Gastroesophageal sphincter (tissue), 4 donors: Measurements from ENCODE around the gene AP4S1. TPM values are rescaled to one million over a fixed set of nuclear protein-coding genes. Genes with fewer than 3 reads are reported as not detected.

Experiments used
- ATAC-seq: fragments of 150-250 bp; one replicate; pipeline ENCODE4 v1.9.1; 2016; ENCODE audit warnings: mild to moderate bottlenecking, moderate library complexity
- H3K27ac ChIP-seq, 4 donors: fragments of 200-600 bp; sonication (generic) in 3 of 4; 1 replicate in 3 of 4; 2 replicates in 1 of 4; pipeline ENCODE4 v1.5.1; 2016 to 2019
- H3K27me3 ChIP-seq: fragments of 200-600 bp; sonication (generic); one replicate; pipeline ENCODE4 v1.5.1; 2019
- H3K36me3 ChIP-seq, 2 donors: fragments of 200-600 bp; sonication (generic); one replicate each; pipeline ENCODE4 v1.5.1; 2019; ENCODE audit warnings: control low read depth in 1 of 2
- H3K4me1 ChIP-seq, 3 donors: fragments of 200-600 bp; sonication (generic); 1 replicate in 2 of 3; 2 replicates in 1 of 3; pipeline ENCODE4 v1.5.1; 2016 to 2019; ENCODE audit warnings: control low read depth in 2 of 3
- H3K4me3 ChIP-seq, 2 donors: fragments of 200-600 bp; sonication (generic); one replicate each; pipeline ENCODE4 v1.5.1; 2019; ENCODE audit warnings: mild to moderate bottlenecking in 1 of 2, moderate library complexity in 1 of 2
- H3K9me3 ChIP-seq, 3 donors: fragments of 200-600 bp; sonication (generic); one replicate each; pipeline ENCODE4 v1.5.1; 2017 to 2019; ENCODE audit warnings: control low read depth in 2 of 3
- EP300 ChIP-seq: sonication (generic); formaldehyde crosslinking; IDR thresholded peaks from one replicate; pipeline ENCODE4 v1.6.1; 2017; ENCODE audit warnings: antibody characterized with exemption, mild to moderate bottlenecking
- POLR2A ChIP-seq, 2 donors: fragments of 450-650 bp; IDR thresholded peaks; one replicate each; pipeline ENCODE4 v1.6.1; 2017; ENCODE audit warnings: antibody characterized with exemption in 2 of 2, mild to moderate bottlenecking in 2 of 2, moderate library complexity in 1 of 2
- POLR2AphosphoS5 ChIP-seq: sonication (generic); formaldehyde crosslinking; IDR thresholded peaks from one replicate; pipeline ENCODE4 v1.6.1; 2017; ENCODE audit warnings: antibody characterized with exemption
- WGBS, 2 donors: methylation state at CpG; one replicate each; pipeline ENCODE4 v1.1.5; 2018; ENCODE audit warnings: low coverage in 1 of 2; 5-methylcytosine and 5-hydroxymethylcytosine counted together
- total RNA-seq, 4 donors: library from RNA; depleted of rRNA; stranded (reverse); fragments of >200 nt; gene quantifications; one replicate each; pipeline ENCODE4 v1.1.0, GENCODE V29; 2016
- TF ChIP-seq, protein P1 (sequence below), 4 experiments: fragments of 200-600 bp in 2 of 4; fragments of 450-650 bp in 2 of 4; sonication (generic) in 1 of 4; IDR thresholded peaks; one replicate each; pipeline ENCODE4 v1.5.1; 2017 to 2019; ENCODE audit warnings: antibody characterized with exemption in 4 of 4, mild to moderate bottlenecking in 2 of 4, moderate library complexity in 2 of 4

AP4S1 gene
- total RNA-seq, 4 donors from 2014 or later = 6.6 to 13.3 (median 12.2) TPM

DNA sequence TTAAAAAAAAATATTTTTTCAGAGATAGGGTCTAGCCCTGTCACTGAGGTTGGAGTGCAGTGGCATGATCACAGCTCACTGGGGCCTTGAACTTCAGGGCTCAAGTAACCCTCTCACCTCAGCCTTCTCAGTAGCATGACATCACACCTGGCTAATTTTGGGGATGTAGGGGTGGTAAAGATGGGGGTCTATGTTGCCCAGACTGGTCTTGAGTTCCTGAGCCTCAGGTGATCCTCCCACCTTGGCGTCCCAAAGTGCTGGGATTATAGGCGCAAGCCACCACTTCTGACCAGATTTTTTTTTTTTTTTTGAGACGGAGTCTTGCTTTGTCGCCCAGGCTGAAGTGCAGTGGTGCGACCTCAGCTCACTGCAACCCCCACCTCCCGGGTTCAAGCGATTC, 101.2 kb downstream of the AP4S1 start:
- WGBS, 2 donors = 95 to 100% methylated on average over 1 to 7 of the region's 7 CpGs
- H3K4me3 ChIP-seq = no peak overlapping the region
- H3K27ac ChIP-seq = no peak overlapping the region
- TF ChIP-seq, protein P1, sequence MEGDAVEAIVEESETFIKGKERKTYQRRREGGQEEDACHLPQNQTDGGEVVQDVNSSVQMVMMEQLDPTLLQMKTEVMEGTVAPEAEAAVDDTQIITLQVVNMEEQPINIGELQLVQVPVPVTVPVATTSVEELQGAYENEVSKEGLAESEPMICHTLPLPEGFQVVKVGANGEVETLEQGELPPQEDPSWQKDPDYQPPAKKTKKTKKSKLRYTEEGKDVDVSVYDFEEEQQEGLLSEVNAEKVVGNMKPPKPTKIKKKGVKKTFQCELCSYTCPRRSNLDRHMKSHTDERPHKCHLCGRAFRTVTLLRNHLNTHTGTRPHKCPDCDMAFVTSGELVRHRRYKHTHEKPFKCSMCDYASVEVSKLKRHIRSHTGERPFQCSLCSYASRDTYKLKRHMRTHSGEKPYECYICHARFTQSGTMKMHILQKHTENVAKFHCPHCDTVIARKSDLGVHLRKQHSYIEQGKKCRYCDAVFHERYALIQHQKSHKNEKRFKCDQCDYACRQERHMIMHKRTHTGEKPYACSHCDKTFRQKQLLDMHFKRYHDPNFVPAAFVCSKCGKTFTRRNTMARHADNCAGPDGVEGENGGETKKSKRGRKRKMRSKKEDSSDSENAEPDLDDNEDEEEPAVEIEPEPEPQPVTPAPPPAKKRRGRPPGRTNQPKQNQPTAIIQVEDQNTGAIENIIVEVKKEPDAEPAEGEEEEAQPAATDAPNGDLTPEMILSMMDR (IDR thresholded peaks at IDR 0.05) = no peak
- TF ChIP-seq EP300 (no peak), POLR2A (IDR thresholded peaks at IDR 0.05) (no peak), POLR2AphosphoS5 (no peak)
- no peak for ATAC-seq
- H3K27me3 ChIP-seq = no peaks in the 10 kb centered on the region
- H3K4me1 ChIP-seq = no peaks in the 10 kb centered on the region
- H3K9me3 ChIP-seq = no peaks in the 10 kb centered on the region
- H3K36me3 ChIP-seq = peaks cover 0 to 88% of the 10 kb centered on the region in 2 donors

DNA sequence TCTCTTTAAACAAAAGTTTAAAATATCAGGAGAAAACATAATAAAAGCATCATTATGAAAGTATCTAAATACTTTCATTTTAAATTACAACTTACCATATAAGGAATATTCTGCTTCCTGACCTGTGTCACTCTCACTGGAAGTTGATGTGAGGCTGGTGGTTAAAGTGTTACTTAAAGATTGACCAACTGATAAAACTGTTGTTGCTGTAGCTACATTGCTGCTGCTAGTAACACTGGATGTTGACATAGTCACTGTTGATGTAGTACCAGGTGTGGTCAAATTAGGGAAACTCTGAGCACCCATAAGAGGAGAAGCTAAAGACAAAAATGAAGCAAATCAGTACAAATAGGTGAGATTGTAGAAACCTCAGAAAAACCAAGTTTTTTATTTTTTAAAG, 102.2 kb downstream of the AP4S1 start:
- TF ChIP-seq POLR2AphosphoS5 (no peak), POLR2A (IDR thresholded peaks at IDR 0.05) (no peak), EP300 (no peak)
- TF ChIP-seq, protein P1 (IDR thresholded peaks at IDR 0.05) = no peak
- no peak for ATAC-seq
- H3K4me3 ChIP-seq = no peak overlapping the region

DNA sequence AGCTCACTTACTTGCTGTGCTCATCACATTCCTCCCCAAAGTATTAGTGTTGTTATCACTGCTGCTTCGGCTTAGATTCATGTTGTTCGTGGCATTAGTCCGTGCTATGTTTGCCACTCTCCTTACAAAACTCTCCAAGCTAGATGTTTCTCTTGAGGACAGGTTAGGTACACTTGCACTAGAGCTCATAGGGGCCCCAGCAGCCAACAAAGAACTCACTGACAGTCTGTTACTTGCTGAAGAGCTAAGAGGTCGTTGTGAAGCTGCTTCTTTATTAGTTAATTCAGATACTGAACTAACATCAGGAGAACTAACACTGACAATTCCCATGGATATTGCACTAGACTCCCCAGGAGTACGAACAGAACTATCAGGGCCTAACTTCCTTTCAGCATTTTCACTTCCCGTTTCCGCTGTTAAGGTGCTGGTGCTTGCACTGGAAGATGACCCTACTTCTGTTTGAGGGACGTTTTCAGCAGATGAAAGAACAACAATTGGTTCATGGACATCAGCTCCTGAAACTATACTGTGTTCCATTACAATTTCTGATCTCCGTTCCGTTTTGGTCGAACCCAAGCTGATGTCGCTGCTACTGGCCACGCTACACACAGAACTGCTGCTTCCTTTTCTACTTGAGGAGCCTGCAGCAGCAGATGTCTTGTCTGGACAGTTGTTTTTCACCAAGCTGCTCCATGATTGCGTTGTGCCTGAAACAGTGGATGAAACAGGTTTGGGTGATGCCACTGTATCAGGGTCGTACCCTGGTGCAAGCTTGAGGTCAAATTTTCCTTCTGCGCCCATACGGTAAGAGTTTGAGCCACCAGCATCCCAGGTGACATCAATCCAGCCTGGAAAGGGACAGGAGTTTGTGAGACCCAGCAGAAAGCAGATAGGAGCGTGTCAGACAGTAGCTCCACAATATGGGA, 103.4 kb downstream of the AP4S1 start:
- WGBS, 2 donors = 84 to 85% methylated on average over 13 to 16 of the region's 18 CpGs
- peaks cover 0 to 88% of the 10 kb centered on the region in 2 donors for H3K36me3 ChIP-seq
- H3K4me3 ChIP-seq = no peak overlapping the region

More for the DNA sequence above, 102.2 kb downstream of the AP4S1 start:
- Histone ChIP-seq H3K4me1 (no peaks in the 10 kb centered on the region), H3K9me3 (no peaks in the 10 kb centered on the region), H3K36me3 (peaks cover 0 to 88% of the 10 kb centered on the region in 2 donors), H3K27ac (no peak overlapping the region), H3K27me3 (no peaks in the 10 kb centered on the region)

DNA sequence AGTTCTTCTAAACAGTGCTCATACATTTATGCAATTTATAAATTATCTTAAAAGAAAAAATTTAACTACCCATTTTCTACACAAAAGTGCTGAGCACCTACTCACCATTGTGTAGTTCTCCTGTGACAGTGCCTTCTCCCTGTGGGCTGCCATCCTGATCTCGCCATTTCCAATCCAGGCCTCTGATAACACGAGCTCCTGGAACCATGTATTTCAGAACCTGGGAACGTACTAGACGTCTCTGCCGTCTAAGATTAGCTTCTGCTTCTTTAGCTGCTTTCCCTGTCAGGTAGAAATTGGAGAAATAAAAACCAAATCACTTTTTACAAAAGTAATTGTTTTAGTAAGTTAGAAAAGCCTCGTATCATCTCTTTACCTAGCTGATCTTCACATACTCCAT, 107.7 kb downstream of the AP4S1 start:
- no peak overlapping the region for H3K27ac ChIP-seq
- no peak overlapping the region for H3K4me3 ChIP-seq
- no peak for ATAC-seq
- H3K4me1 ChIP-seq = peaks cover 0 to 10% (median 0%) of the 10 kb centered on the region in 3 donors
- H3K9me3 ChIP-seq = no peaks in the 10 kb centered on the region
- peaks cover 4 to 88% of the 10 kb centered on the region in 2 donors for H3K36me3 ChIP-seq
- WGBS, 2 donors = 87 to 88% methylated on average over 6 of the region's 6 CpGs
- no peaks in the 10 kb centered on the region for H3K27me3 ChIP-seq
- TF ChIP-seq, protein P1 (IDR thresholded peaks at IDR 0.05) = no peak
- TF ChIP-seq POLR2AphosphoS5 (no peak), POLR2A (IDR thresholded peaks at IDR 0.05) (no peak), EP300 (no peak)

More for the DNA sequence above, 103.4 kb downstream of the AP4S1 start:
- no peak for TF ChIP-seq POLR2AphosphoS5
- no peak for TF ChIP-seq POLR2A (IDR thresholded peaks at IDR 0.05)
- no peak for TF ChIP-seq EP300
- TF ChIP-seq, protein P1 (IDR thresholded peaks at IDR 0.05) = no peak
- Histone ChIP-seq H3K27me3 (no peaks in the 10 kb centered on the region), H3K9me3 (no peaks in the 10 kb centered on the region), H3K27ac (no peak overlapping the region), H3K4me1 (no peaks in the 10 kb centered on the region)
- ATAC-seq = no peak
